Calu3 (cell line): Measurements from ENCODE around the gene CMKLR1. TPM values are rescaled to one million over a fixed set of nuclear protein-coding genes. Genes with fewer than 3 reads are reported as not detected.

Experiments
- BruUV-seq: library from RNA; stranded (reverse); fragments of 400-500 nt; replicated peaks from 2 replicates; lab custom pipeline; 2021; lab: Mats Ljungman, UMichigan
- CTCF ChIA-PET: fragments of 300-600 bp; sonication (Branson Sonifier 250); formaldehyde crosslinking; loops from one replicate; lab custom pipeline; 2022; ENCODE audit warnings: antibody characterized with exemption; lab: Charles Lee
- DNase-seq: peaks from one replicate; pipeline ENCODE4 v3.0.0; 2022
- H3K27ac Mint-ChIP-seq: one replicate; pipeline ENCODE4 v1.8.0; 2022; ENCODE audit warnings: mixed read lengths; ENCODE audit not compliant: unreplicated experiment
- H3K27me3 Mint-ChIP-seq: one replicate; pipeline ENCODE4 v1.8.0; 2022; ENCODE audit warnings: mixed read lengths; ENCODE audit not compliant: unreplicated experiment
- H3K36me3 Mint-ChIP-seq: one replicate; pipeline ENCODE4 v1.8.0; 2022; ENCODE audit warnings: mild to moderate bottlenecking, moderate library complexity, mixed read lengths; ENCODE audit not compliant: insufficient read depth, unreplicated experiment
- H3K4me1 Mint-ChIP-seq: one replicate; pipeline ENCODE4 v1.8.0; 2022; ENCODE audit warnings: mild to moderate bottlenecking, low read depth, mixed read lengths; ENCODE audit not compliant: unreplicated experiment
- H3K4me3 Mint-ChIP-seq: one replicate; pipeline ENCODE4 v1.8.0; 2022; ENCODE audit warnings: mild to moderate bottlenecking, low read depth, moderate library complexity, mixed read lengths; ENCODE audit not compliant: unreplicated experiment
- H3K9me3 Mint-ChIP-seq: one replicate; pipeline ENCODE4 v1.8.0; 2022; ENCODE audit warnings: low read depth, mixed read lengths; ENCODE audit not compliant: unreplicated experiment
- intact Hi-C: fragments of 100-400 bp; cut with micrococcal nuclease; formaldehyde crosslinking; loops from one replicate; pipeline ENCODE4 v1.10.0; 2022; ENCODE audit not compliant: unreplicated experiment
- total RNA-seq: library from RNA; stranded (reverse); gene quantifications from 2 replicates; pipeline ENCODE4 v1.2.3, GENCODE V29; 2022
- TF ChIP-seq, protein P1 (sequence below): fragments of 200-600 bp; IDR thresholded peaks from one replicate; pipeline ENCODE4 v1.8.0; 2022; ENCODE audit warnings: antibody characterized with exemption; ENCODE audit not compliant: unreplicated experiment

The CMKLR1 gene
- total RNA-seq, 1 experiment from 2014 or later = not detected

DNA sequence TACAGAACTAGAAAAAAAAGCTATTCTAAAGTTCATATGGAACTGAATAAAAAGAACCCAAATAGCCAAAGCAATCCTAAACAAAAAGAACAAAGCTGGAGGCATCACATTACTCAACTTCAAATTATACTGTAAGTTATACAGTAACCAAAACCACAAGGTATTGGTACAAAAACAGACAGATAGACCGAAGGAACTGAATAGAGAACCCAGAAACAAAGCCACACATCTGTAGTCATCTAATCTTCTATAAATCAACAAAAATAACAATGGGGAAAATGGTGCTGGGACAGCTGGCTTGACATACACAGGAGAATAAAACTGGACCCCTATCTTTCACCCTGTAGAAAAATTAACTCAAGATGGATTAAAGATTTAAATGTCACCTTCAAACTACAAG lies 38.1 kb upstream of the CMKLR1 start:
- TF ChIP-seq, protein P1, sequence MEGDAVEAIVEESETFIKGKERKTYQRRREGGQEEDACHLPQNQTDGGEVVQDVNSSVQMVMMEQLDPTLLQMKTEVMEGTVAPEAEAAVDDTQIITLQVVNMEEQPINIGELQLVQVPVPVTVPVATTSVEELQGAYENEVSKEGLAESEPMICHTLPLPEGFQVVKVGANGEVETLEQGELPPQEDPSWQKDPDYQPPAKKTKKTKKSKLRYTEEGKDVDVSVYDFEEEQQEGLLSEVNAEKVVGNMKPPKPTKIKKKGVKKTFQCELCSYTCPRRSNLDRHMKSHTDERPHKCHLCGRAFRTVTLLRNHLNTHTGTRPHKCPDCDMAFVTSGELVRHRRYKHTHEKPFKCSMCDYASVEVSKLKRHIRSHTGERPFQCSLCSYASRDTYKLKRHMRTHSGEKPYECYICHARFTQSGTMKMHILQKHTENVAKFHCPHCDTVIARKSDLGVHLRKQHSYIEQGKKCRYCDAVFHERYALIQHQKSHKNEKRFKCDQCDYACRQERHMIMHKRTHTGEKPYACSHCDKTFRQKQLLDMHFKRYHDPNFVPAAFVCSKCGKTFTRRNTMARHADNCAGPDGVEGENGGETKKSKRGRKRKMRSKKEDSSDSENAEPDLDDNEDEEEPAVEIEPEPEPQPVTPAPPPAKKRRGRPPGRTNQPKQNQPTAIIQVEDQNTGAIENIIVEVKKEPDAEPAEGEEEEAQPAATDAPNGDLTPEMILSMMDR = no peak
- H3K27ac Mint-ChIP-seq = no peak overlapping the region
- intact Hi-C loops = no loop called here
- H3K9me3 Mint-ChIP-seq = peaks cover 4% of the 10 kb centered on the region
- H3K27me3 Mint-ChIP-seq = peaks cover 10% of the 10 kb centered on the region
- no TSS peak for BruUV-seq
- CTCF ChIA-PET = no interaction called here
- no peaks in the 10 kb centered on the region for H3K4me1 Mint-ChIP-seq
- no peak for DNase-seq
- H3K4me3 Mint-ChIP-seq = no peak overlapping the region
- H3K36me3 Mint-ChIP-seq = no peaks in the 10 kb centered on the region

DNA sequence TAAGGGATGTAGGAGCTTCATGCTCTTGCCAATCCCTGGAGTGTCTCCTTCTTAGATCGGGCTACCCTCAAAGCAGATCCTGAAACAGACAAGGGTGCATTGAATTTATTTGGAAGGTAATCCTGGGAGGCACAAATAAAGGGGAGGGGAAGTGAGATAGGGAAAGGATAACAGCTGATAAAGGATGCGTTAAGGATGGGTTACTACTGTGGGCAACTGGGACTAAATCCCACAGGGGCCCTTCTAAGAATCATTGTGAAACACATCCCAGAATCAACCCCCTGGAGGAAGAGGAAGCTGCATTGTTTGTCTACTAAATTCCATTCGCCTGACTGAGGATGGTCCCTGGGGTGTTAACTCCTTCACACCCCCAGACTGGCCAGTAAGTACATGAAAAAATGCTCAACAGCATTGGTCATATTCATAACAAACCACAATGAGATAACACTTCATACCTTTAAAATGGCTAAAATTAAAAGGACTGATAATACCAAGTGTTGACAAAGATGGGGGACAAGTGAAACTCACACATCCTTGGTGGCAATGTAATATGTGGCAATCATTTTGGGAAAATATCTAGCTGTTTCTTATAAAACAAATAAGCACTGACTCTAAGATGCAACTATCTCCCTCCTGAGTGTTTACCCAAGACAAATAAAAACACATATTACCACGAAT lies 37.0 kb upstream of the CMKLR1 start:
- H3K27ac Mint-ChIP-seq = no peak overlapping the region
- no peak overlapping the region for H3K4me3 Mint-ChIP-seq
- H3K27me3 Mint-ChIP-seq = peaks cover 21% of the 10 kb centered on the region
- TF ChIP-seq, protein P1 = no peak
- intact Hi-C loops = no loop called here
- no TSS peak for BruUV-seq
- no peaks in the 10 kb centered on the region for H3K36me3 Mint-ChIP-seq
- no peaks in the 10 kb centered on the region for H3K4me1 Mint-ChIP-seq
- DNase-seq = no peak
- CTCF ChIA-PET = no interaction called here
- H3K9me3 Mint-ChIP-seq = peaks cover 4% of the 10 kb centered on the region

DNA sequence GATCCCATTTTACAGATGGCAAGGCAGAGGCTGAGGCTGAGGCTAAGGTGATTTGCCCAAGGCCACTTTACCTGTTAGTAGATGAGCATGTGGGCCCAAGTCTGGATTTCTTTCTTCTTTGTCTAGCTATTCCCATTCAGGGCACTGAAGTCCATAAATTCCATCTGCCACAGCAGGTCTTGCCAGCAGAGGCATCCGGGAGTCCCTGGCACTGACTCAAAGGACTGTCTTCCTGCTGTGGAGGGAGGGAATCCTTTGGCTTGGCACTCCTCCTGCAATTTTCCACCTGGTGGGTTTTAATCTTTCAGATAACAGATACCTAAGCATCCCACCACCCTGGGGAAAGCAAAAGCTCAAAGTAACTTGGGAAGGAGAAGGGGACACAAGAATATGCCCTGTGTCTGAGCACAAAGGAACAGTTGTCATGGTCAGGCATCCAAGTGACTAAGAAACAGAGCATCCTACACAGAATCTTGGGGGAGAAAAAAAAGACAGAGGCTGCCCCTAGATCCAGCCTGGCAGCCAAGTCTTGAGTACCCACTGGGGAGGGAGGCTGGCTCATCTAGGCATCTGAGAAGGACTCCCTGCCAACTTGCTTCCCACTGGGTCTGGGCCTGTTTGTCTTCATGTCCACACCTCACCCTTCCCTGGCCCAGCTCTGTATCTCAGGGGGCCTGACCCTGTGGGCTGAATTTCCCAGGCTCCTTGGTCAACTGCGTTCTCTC lies 35.6 kb upstream of the CMKLR1 start:
- Mint-ChIP-seq H3K4me1 (no peaks in the 10 kb centered on the region), H3K4me3 (no peak overlapping the region), H3K27me3 (peaks cover 31% of the 10 kb centered on the region), H3K9me3 (peaks cover 4% of the 10 kb centered on the region), H3K27ac (no peak overlapping the region), H3K36me3 (no peaks in the 10 kb centered on the region)
- no TSS peak for BruUV-seq
- TF ChIP-seq, protein P1 = no peak
- intact Hi-C loops = no loop called here
- DNase-seq = no peak
- CTCF ChIA-PET = no interaction called here

DNA sequence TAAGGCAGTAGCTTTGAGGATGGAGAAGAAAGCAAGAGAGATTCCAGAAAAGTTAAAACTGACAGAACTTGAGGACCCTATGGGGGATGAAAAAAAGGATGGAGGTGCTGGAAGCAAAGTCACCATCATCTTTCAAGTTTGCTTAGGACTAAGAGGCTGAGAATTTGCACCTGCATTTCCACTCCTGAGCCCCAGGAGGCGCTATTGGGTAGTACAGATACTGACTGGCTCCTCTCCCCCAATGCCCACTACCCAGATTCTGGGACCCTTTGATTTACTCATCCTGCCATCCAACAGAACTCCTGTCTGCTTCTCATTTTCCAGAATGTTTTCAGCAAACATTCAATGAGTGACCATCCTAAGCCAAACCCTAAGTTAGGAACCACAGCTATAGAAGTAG lies 34.0 kb upstream of the CMKLR1 start:
- Mint-ChIP-seq H3K36me3 (no peaks in the 10 kb centered on the region), H3K4me1 (no peaks in the 10 kb centered on the region), H3K9me3 (peaks cover 4% of the 10 kb centered on the region), H3K4me3 (no peak overlapping the region), H3K27ac (no peak overlapping the region), H3K27me3 (peaks cover 45% of the 10 kb centered on the region)
- intact Hi-C loops = no loop called here
- DNase-seq = no peak
- no TSS peak for BruUV-seq
- TF ChIP-seq, protein P1 = peak; percentile 22
- CTCF ChIA-PET = interaction anchor here (0.6 kb wide), 1 partner anchor 97 kb away, joined by 6 read pairs; no protein-coding TSS in a partner anchor
